OCI-LY1 (cell line): Measurements from ENCODE around the gene PTGES3L.

Source experiments
- H2AFZ ChIP-seq: fragments of 200-600 bp; sonication (generic), shearing (Covaris generic); 2 replicates; pipeline ENCODE4 v1.6.0; 2014; ENCODE audit warnings: antibody characterized with exemption, mild to moderate bottlenecking, low read length
- H3F3A ChIP-seq: fragments of 200-600 bp; sonication (generic), shearing (Covaris generic); 2 replicates; pipeline ENCODE4 v1.6.0; 2014; ENCODE audit warnings: mild to moderate bottlenecking, antibody characterized with exemption, low read length, moderate library complexity; ENCODE audit not compliant: insufficient read depth
- H3K27ac ChIP-seq: fragments of 200-600 bp; sonication (generic); 2 replicates; pipeline ENCODE4 v1.5.1; 2014; ENCODE audit warnings: low read length, mixed run types, mild to moderate bottlenecking, low read depth; ENCODE audit not compliant: poor library complexity, severe bottlenecking
- H3K27me3 ChIP-seq: fragments of 200-600 bp; sonication (generic); 2 replicates; pipeline ENCODE4 v1.6.0; 2014; ENCODE audit warnings: antibody characterized with exemption, mild to moderate bottlenecking, low read length, moderate library complexity; ENCODE audit not compliant: insufficient read depth
- H3K36me3 ChIP-seq: fragments of 200-600 bp; sonication (generic); 2 replicates; pipeline ENCODE4 v1.6.1; 2014; ENCODE audit warnings: mild to moderate bottlenecking, antibody characterized with exemption, low read length, moderate library complexity, mixed read lengths; ENCODE audit not compliant: insufficient read depth
- H3K4me1 ChIP-seq: fragments of 200-600 bp; sonication (generic); 2 replicates; pipeline ENCODE4 v1.5.1; 2014; ENCODE audit warnings: mild to moderate bottlenecking, low read length, moderate library complexity; ENCODE audit not compliant: insufficient read depth, severe bottlenecking
- H3K4me2 ChIP-seq: fragments of 200-600 bp; sonication (generic), shearing (Covaris generic); 2 replicates; pipeline ENCODE4 v1.6.1; 2014; ENCODE audit warnings: low read length
- H3K4me3 ChIP-seq: fragments of 200-600 bp; sonication (generic); 2 replicates; pipeline ENCODE4 v1.5.1; 2014; ENCODE audit warnings: low read length, low read depth, mild to moderate bottlenecking, mixed read lengths; ENCODE audit not compliant: poor library complexity, severe bottlenecking
- H3K79me2 ChIP-seq: fragments of 200-600 bp; shearing (Covaris generic); 2 replicates; pipeline ENCODE4 v1.6.1; 2016; ENCODE audit warnings: mixed run types, low read length, mixed read lengths; ENCODE audit not compliant: insufficient read depth
- H3K9ac ChIP-seq: fragments of 200-600 bp; sonication (generic), shearing (Covaris generic); 2 replicates; pipeline ENCODE4 v1.6.1; 2014; ENCODE audit warnings: mild to moderate bottlenecking, low read length, mixed read lengths
- H3K9me2 ChIP-seq: fragments of 200-600 bp; sonication (generic), shearing (Covaris generic); 2 replicates; pipeline ENCODE4 v1.6.1; 2014; ENCODE audit warnings: low read depth, mild to moderate bottlenecking, low read length, mixed read lengths
- H3K9me3 ChIP-seq: fragments of 200-600 bp; shearing (Covaris generic); 2 replicates; pipeline ENCODE4 v1.6.1; 2014; ENCODE audit warnings: low read length, mixed read lengths
- H4K20me1 ChIP-seq: fragments of 200-600 bp; sonication (generic), shearing (Covaris generic); 2 replicates; pipeline ENCODE4 v1.6.0; 2016; ENCODE audit warnings: mild to moderate bottlenecking, low read length; ENCODE audit not compliant: insufficient read depth
- EZH2 ChIP-seq: fragments of 200-600 bp; sonication (generic), shearing (Covaris generic); IDR thresholded peaks from 2 replicates; pipeline ENCODE4 v1.8.0; 2017; ENCODE audit warnings: borderline replicate concordance, mixed run types, mild to moderate bottlenecking, antibody characterized with exemption, low read length, moderate library complexity, mixed read lengths
- TF ChIP-seq, protein P1 (sequence below): fragments of 200-600 bp; sonication (generic), shearing (Covaris generic); IDR thresholded peaks from 2 replicates; pipeline ENCODE4 v1.5.1; 2017; ENCODE audit warnings: mild to moderate bottlenecking, antibody characterized with exemption, low read length, moderate library complexity, mixed read lengths

PTGES3L gene

DNA sequence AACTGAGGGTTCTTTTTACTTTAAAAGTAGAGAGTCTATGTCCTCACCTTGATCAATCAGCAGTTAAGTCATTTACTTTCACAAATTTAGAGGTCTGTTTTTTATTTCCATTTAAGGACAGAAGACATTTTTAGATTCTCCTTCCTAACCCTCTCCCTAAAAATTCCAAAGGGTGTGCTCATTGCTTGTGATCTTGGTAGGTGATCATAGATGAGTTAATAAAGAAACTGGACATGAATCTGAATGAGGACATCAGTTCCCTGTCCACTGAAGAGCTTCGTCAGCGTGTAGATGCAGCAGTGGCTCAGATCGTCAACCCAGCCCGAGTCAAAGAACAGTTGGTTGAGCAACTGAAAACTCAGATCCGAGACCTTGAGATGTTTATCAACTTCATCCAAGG, 9.3 kb upstream of the PTGES3L start:
- Histone ChIP-seq H4K20me1 (no peaks in the 10 kb centered on the region), H3K27ac (no peak overlapping the region), H3K9me3 (no peaks in the 10 kb centered on the region), H3K9ac (no peak overlapping the region), H3K4me1 (peaks cover 20% of the 10 kb centered on the region), H3K4me2 (no peak overlapping the region), H3K79me2 (no peaks in the 10 kb centered on the region), H3K36me3 (peaks cover 85% of the 10 kb centered on the region), H3F3A (no peaks in the 10 kb centered on the region), H3K27me3 (no peaks in the 10 kb centered on the region), H3K4me3 (no peak overlapping the region), H2AFZ (no peak overlapping the region), H3K9me2 (no peaks in the 10 kb centered on the region)
- TF ChIP-seq EZH2: no peak
- TF ChIP-seq, protein P1, sequence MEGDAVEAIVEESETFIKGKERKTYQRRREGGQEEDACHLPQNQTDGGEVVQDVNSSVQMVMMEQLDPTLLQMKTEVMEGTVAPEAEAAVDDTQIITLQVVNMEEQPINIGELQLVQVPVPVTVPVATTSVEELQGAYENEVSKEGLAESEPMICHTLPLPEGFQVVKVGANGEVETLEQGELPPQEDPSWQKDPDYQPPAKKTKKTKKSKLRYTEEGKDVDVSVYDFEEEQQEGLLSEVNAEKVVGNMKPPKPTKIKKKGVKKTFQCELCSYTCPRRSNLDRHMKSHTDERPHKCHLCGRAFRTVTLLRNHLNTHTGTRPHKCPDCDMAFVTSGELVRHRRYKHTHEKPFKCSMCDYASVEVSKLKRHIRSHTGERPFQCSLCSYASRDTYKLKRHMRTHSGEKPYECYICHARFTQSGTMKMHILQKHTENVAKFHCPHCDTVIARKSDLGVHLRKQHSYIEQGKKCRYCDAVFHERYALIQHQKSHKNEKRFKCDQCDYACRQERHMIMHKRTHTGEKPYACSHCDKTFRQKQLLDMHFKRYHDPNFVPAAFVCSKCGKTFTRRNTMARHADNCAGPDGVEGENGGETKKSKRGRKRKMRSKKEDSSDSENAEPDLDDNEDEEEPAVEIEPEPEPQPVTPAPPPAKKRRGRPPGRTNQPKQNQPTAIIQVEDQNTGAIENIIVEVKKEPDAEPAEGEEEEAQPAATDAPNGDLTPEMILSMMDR: no peak

DNA sequence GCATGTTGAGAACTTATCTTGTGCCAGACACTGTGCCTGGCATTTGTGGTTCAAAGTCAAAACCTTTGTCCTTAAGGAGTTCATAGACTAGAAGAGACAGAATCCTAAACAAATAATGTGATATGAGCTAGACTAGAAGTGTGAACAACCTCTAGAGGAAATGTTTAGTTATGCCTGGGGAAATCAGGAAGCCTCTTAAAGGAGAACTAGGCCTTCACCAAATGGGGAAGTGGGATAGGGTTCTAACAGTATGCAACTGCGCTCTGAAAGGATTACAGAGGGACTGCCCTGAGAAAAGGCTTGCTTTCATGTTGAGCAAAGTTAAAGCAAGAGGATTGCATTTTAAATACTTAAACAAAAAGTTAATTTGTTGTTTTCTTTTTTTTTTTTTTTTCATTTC, 5.3 kb upstream of the PTGES3L start:
- Histone ChIP-seq H3K9me2 (no peaks in the 10 kb centered on the region), H3K79me2 (peaks cover 7% of the 10 kb centered on the region; the same call in 1 of the 2 replicates), H3F3A (no peaks in the 10 kb centered on the region), H3K4me1 (peaks cover 33% of the 10 kb centered on the region), H3K27me3 (no peaks in the 10 kb centered on the region), H3K4me2 (peak overlapping the region; percentile 49), H3K4me3 (peak overlapping the region; percentile 15), H4K20me1 (no peaks in the 10 kb centered on the region), H2AFZ (no peak overlapping the region), H3K27ac (peak overlapping the region; percentile 77), H3K36me3 (peaks cover 54% of the 10 kb centered on the region), H3K9ac (no peak overlapping the region; the same call in 1 of the 2 replicates), H3K9me3 (no peaks in the 10 kb centered on the region)
- TF ChIP-seq, protein P1: no peak
- TF ChIP-seq EZH2: no peak

DNA sequence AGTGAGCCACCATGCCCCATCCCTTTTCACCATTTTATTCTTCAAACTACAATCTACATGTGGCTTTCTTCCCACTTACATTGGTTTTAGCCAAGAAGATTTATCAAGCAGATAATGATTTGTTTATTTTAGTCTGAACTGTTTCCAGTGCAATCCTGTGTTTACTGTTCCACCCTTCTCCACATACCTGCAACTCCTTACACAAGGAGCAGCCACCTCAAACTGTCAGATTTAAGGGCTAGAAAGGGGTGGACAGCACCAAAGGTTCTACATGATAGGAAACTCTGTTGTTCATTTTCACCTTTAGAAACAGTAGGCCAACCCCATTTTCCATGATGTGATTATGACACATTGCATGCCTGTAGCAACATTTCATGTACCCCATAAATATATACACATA, 2.4 kb upstream of the PTGES3L start:
- Histone ChIP-seq H3K36me3 (peaks cover 24% of the 10 kb centered on the region; the same call in 1 of the 2 replicates), H3K4me1 (peaks cover 42% of the 10 kb centered on the region), H3K4me2 (peak overlapping the region; percentile 77), H2AFZ (no peak overlapping the region), H3K79me2 (peaks cover 7% of the 10 kb centered on the region; the same call in 1 of the 2 replicates), H3K27ac (peak overlapping the region; percentile 63), H4K20me1 (no peaks in the 10 kb centered on the region), H3K9ac (no peak overlapping the region), H3F3A (no peaks in the 10 kb centered on the region), H3K4me3 (peak overlapping the region; percentile 82), H3K9me2 (no peaks in the 10 kb centered on the region), H3K27me3 (no peaks in the 10 kb centered on the region), H3K9me3 (no peaks in the 10 kb centered on the region)
- TF ChIP-seq, protein P1: no peak
- TF ChIP-seq EZH2: no peak
